Measurements from ENCODE around the gene TRIP13. TPM values are rescaled to one million over a fixed set of nuclear protein-coding genes. Genes with fewer than 3 reads are reported as not detected.

The TRIP13 gene
- total and polyA plus RNA-seq, 2 of the 13 experiments (the other 11 are each of a cell fraction or from before 2014, with no cell fraction given), result 13.5 to 33.0 TPM

DNA sequence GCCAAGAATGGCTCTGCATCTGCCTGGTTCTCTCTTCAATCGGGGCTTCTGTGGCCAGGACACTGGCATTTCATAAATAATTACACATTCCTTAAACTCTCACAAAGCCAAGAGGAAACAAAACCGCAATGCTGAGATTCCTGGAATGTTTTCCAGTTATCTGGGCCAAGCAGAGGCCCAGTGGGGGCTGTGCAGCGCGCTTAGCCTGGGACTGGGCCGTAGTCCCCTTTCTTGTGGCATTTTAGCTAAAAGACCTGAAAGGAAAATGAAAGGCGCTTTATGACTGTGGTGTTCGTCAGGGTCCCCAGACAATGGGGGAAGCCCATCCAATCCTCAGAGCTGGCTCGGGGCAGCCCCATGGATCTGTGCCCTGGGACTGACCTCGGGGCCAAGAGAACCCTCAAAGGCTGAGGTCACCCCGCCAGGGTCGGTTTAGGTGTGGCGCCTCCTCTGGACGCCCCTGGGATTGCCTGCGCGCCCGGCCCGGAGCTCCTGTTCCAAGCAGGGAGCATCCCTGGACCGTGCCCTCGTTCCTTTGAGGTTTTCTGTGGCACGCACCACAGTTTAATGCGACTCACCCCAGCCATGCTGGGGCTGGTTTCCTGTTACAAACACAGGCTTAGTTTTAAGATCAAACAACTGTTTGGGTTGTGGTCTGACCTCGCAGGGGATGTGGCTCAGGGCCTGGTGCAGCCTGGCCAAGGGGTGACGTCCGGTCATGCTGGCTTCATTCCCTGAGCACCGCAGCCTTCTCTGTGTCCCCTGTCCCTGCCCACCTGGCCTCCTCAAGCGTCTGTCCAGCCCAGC lies 64.5 kb downstream of the TRIP13 start (continued):
- TF ChIP-seq RARA (CRISPR knock-in tag; IDR thresholded peaks at IDR 0.05), result peak; percentile 78
- TF ChIP-seq, protein P1, sequence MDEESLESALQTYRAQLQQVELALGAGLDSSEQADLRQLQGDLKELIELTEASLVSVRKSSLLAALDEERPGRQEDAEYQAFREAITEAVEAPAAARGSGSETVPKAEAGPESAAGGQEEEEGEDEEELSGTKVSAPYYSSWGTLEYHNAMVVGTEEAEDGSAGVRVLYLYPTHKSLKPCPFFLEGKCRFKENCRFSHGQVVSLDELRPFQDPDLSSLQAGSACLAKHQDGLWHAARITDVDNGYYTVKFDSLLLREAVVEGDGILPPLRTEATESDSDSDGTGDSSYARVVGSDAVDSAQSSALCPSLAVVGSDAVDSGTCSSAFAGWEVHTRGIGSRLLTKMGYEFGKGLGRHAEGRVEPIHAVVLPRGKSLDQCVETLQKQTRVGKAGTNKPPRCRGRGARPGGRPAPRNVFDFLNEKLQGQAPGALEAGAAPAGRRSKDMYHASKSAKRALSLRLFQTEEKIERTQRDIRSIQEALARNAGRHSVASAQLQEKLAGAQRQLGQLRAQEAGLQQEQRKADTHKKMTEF (CRISPR knock-in tag; IDR thresholded peaks at IDR 0.05), result peak; percentile 36; the same call in 1 of the 2 replicates
- TF ChIP-seq, protein P2, sequence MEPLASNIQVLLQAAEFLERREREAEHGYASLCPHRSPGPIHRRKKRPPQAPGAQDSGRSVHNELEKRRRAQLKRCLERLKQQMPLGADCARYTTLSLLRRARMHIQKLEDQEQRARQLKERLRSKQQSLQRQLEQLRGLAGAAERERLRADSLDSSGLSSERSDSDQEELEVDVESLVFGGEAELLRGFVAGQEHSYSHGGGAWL (CRISPR knock-in tag; IDR thresholded peaks at IDR 0.05), result 0 out of 2 replicates have a peak, but pooled peaks have one; percentile 45
- TF ChIP-seq HMG20A (CRISPR knock-in tag; IDR thresholded peaks at IDR 0.05; ENCODE audit: borderline replicate concordance), result peak; percentile 47; the same call in 1 of the 2 replicates
- no peak for TF ChIP-seq ZNF501 (CRISPR knock-in tag; IDR thresholded peaks at IDR 0.05)
- 0 out of 2 replicates have a peak, but pooled peaks have one; percentile 36 for TF ChIP-seq ARID2 (CRISPR knock-in tag; IDR thresholded peaks at IDR 0.05; ENCODE audit: borderline replicate concordance)
- peak; percentile 51; the same call in 1 of the 2 replicates for TF ChIP-seq GABPB1 (CRISPR knock-in tag; IDR thresholded peaks at IDR 0.05)
- TF ChIP-seq, protein P3, sequence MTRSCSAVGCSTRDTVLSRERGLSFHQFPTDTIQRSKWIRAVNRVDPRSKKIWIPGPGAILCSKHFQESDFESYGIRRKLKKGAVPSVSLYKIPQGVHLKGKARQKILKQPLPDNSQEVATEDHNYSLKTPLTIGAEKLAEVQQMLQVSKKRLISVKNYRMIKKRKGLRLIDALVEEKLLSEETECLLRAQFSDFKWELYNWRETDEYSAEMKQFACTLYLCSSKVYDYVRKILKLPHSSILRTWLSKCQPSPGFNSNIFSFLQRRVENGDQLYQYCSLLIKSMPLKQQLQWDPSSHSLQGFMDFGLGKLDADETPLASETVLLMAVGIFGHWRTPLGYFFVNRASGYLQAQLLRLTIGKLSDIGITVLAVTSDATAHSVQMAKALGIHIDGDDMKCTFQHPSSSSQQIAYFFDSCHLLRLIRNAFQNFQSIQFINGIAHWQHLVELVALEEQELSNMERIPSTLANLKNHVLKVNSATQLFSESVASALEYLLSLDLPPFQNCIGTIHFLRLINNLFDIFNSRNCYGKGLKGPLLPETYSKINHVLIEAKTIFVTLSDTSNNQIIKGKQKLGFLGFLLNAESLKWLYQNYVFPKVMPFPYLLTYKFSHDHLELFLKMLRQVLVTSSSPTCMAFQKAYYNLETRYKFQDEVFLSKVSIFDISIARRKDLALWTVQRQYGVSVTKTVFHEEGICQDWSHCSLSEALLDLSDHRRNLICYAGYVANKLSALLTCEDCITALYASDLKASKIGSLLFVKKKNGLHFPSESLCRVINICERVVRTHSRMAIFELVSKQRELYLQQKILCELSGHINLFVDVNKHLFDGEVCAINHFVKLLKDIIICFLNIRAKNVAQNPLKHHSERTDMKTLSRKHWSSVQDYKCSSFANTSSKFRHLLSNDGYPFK (CRISPR knock-in tag; IDR thresholded peaks at IDR 0.05; ENCODE audit: borderline replicate concordance), result peak; percentile 15; the same call in 1 of the 2 replicates
- TF ChIP-seq BHLHE40 (IDR thresholded peaks at IDR 0.05; ENCODE audit: low read length), result peak; percentile 57; the same call in 1 of the 2 replicates
- TF ChIP-seq, protein P4, sequence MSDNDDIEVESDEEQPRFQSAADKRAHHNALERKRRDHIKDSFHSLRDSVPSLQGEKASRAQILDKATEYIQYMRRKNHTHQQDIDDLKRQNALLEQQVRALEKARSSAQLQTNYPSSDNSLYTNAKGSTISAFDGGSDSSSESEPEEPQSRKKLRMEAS (IDR thresholded peaks at IDR 0.05), result peak; percentile 51; the same call in 1 of the 2 replicates
- TF ChIP-seq ZNF547 (CRISPR knock-in tag; IDR thresholded peaks at IDR 0.05), result peak; percentile 51; the same call in 1 of the 2 replicates
- TF ChIP-seq SMYD3 (CRISPR knock-in tag; IDR thresholded peaks at IDR 0.05), result no peak
- 0 out of 2 replicates have a peak, but pooled peaks have one; percentile 40 for TF ChIP-seq RNF2 (conservative IDR thresholded peaks at IDR 0.05; ENCODE audit: low read depth)
- TF ChIP-seq SRSF1 (optimal IDR thresholded peaks at IDR 0.05; ENCODE audit: low read depth, low read length), result no peak
- peak; percentile 43; the same call in 1 of the 2 replicates for TF ChIP-seq NCOA2 (CRISPR knock-in tag; IDR thresholded peaks at IDR 0.05)
- no peak for TF ChIP-seq AGO1 (IDR thresholded peaks at IDR 0.05; ENCODE audit: low read depth, low read length, poor library complexity, severe bottlenecking)
- TF ChIP-seq ZNF878 (CRISPR knock-in tag; IDR thresholded peaks at IDR 0.05), result 0 out of 2 replicates have a peak, but pooled peaks have one; percentile 41
- no peak for TF ChIP-seq FOXA1 (IDR thresholded peaks at IDR 0.05)
- peak; percentile 41; the same call in 1 of the 2 replicates for TF ChIP-seq FOXA1 (CRISPR knock-in tag; IDR thresholded peaks at IDR 0.05)
- TF ChIP-seq SOX5 (CRISPR knock-in tag; IDR thresholded peaks at IDR 0.05; ENCODE audit: borderline replicate concordance), result peak; percentile 53; the same call in 1 of the 2 replicates
- TF ChIP-seq, protein P5, sequence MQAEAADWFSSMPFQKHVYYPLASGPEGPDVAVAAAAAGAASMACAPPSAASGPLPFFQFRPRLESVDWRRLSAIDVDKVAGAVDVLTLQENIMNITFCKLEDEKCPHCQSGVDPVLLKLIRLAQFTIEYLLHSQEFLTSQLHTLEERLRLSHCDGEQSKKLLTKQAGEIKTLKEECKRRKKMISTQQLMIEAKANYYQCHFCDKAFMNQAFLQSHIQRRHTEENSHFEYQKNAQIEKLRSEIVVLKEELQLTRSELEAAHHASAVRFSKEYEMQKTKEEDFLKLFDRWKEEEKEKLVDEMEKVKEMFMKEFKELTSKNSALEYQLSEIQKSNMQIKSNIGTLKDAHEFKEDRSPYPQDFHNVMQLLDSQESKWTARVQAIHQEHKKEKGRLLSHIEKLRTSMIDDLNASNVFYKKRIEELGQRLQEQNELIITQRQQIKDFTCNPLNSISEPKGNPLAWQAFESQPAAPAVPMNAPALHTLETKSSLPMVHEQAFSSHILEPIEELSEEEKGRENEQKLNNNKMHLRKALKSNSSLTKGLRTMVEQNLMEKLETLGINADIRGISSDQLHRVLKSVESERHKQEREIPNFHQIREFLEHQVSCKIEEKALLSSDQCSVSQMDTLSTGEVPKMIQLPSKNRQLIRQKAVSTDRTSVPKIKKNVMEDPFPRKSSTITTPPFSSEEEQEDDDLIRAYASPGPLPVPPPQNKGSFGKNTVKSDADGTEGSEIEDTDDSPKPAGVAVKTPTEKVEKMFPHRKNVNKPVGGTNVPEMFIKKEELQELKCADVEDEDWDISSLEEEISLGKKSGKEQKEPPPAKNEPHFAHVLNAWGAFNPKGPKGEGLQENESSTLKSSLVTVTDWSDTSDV (CRISPR knock-in tag; IDR thresholded peaks at IDR 0.05), result no peak
- no peak for TF ChIP-seq ZZZ3 (CRISPR knock-in tag; IDR thresholded peaks at IDR 0.05; ENCODE audit: borderline replicate concordance)
- no peak for TF ChIP-seq HHEX (CRISPR knock-in tag; IDR thresholded peaks at IDR 0.05)

All from HepG2 (cell line).